HG03575 (cell line): Measurements from ENCODE around the gene CSPG4.
"Not testable (repeated sequence)": the region's sequence is repeated elsewhere in the genome, so short reads cannot be mapped to it uniquely, and the experiment has no call there.

Source experiments
- ATAC-seq: cut with Tn5 transposase; IDR thresholded peaks from one replicate; pipeline ENCODE4 v1.9.1; 2021; ENCODE audit not compliant: unreplicated experiment, insufficient number of reproducible peaks, low FRiP score; ENCODE audit errors: extremely low read depth

Gene CSPG4

GRCh38 chr15:75694241-75695182, 18.1 kb downstream of the CSPG4 start:
- ATAC-seq = no peak

- ATAC-seq = no peak
Measured at GRCh38 chr15:75693501-75694240, 19.0 kb downstream of the CSPG4 start.

GRCh38 chr15:75693028-75693427, 19.6 kb downstream of the CSPG4 start:
- not testable (repeated sequence) for ATAC-seq

- not testable (repeated sequence) for ATAC-seq
Measured at GRCh38 chr15:75692311-75692710, 20.3 kb downstream of the CSPG4 start.

- ATAC-seq = not testable (repeated sequence)
Measured at GRCh38 chr15:75689429-75689828, 23.2 kb downstream of the CSPG4 start.

- no peak for ATAC-seq
Measured at GRCh38 chr15:75688831-75689230, 23.8 kb downstream of the CSPG4 start.

GRCh38 chr15:75688278-75688557, 24.4 kb downstream of the CSPG4 start:
- ATAC-seq = no peak

GRCh38 chr15:75687486-75688277, 25.0 kb downstream of the CSPG4 start:
- ATAC-seq = no peak

GRCh38 chr15:75686212-75686642, 26.4 kb downstream of the CSPG4 start:
- ATAC-seq = not testable (repeated sequence)

- ATAC-seq = no peak
Measured at GRCh38 chr15:75685195-75685594, 27.5 kb downstream of the CSPG4 start.

- no peak for ATAC-seq
Measured at GRCh38 chr15:75684648-75685047, 28.0 kb downstream of the CSPG4 start.

GRCh38 chr15:75683646-75684312, 28.9 kb downstream of the CSPG4 start:
- not testable (repeated sequence) for ATAC-seq

GRCh38 chr15:75682181-75683135, 30.2 kb downstream of the CSPG4 start:
- ATAC-seq = no peak

- no peak for ATAC-seq
Measured at GRCh38 chr15:75680007-75680789, 32.5 kb downstream of the CSPG4 start.

GRCh38 chr15:75678324-75678690, 34.3 kb downstream of the CSPG4 start:
- not testable (repeated sequence) for ATAC-seq

- no peak for ATAC-seq
Measured at GRCh38 chr15:75677465-75678323, 35.0 kb downstream of the CSPG4 start.
